Fibroblast of peridontal ligament (primary cell): ENCODE measurements around the gene PER2.

Experiments
- DNase-seq: peaks from one replicate; pipeline ENCODE4 v3.0.0-alpha.2; 2010; ENCODE audit errors: extremely low read depth

PER2 gene

GRCh38 chr2:238308177-238308576, 19.8 kb upstream of the PER2 start:
- no peak for DNase-seq

DNA sequence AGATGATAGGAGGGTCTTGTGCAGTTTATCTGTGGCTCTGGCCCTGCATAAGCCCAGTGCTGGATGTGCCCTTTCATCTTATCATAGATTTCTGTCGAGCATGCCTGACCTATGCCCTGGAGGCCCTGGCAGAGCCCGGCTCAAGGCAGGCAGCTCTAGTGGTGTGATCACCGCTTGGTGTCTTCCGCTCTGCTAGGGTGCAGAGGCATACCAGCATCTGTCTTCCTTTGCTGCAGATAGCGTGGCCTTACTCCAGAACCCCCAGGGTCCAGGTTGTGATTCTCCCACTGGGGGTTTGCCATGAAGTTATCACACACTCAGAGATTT, 18.2 kb upstream of the PER2 start:
- DNase-seq: no peak

DNA sequence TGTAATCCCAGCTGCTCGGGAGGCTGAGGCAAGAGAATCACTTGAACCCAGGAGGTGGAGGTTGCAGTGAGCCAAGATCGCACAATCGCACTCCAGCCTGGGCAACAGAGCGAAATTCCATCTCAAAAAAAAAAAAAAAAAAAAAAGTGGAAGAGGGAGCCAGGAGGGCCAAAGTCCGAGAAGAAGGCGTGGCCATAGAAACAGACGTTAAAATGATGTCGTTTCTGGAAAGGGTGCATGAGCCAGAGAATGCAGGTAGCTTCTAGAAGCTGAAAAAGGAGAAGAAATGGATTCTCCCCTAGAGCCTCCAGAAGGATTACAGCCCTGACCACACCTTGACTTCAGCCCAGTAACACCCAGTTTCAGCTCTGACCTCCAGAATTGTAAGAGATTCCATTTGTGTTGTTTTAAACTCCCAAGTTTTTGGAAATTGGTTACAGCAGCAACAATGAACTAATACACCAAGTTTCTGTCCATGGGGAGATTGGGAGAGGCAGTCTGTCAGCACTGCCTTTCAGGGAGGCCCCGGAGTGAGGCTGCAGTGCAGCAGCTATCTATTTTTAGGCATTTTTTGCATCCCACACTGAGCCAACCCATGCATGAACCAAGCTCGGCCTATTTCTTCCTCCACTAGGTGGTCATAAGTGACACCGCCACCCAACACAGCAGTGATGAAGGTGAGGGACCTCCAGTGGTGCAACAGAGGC, 17.7 kb upstream of the PER2 start:
- no peak for DNase-seq

GRCh38 chr2:238305092-238305862, 16.9 kb upstream of the PER2 start:
- no peak for DNase-seq

DNA sequence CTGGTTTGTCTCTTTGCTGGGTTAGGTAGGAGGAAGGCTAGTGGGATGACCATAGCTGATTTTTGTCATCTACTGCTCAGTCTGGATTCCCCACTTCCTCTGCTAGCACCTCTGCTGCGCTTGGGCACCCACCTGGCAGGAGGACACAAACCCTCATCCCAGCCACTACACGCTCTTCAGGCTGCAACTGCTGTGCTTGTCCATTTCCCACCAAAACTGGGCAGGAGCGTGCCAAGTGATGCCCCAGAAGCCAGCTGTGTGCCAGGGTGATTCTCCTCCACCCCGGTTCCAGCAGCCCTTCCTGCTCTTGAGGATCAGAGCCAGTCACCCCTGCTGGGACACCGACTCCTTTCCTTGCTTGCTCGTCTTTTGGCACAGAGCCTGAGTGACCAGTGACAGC, 15.7 kb upstream of the PER2 start:
- DNase-seq: no peak

- no peak for DNase-seq
Measured at GRCh38 chr2:238302751-238303150, 14.3 kb upstream of the PER2 start.

DNA sequence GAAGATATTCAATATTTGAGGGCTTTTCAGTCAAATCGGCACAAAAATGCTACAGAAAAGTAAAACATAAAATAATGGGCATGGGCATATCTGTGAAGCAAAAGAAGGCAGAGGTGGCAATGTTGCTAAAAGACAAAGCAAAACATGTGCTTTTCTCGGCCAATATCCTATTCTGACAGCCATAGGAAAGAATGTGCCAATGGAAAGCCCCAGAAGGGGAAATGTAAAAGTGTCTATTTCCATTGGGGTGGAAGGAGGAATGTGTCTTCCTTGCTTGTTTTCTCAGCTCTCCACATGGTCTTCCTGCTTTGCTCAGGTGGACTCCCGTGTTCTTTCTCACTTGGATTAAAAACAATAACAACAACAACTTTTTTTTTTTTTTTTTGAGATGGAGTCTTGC, 13.7 kb upstream of the PER2 start:
- DNase-seq: peak; percentile 9

DNA sequence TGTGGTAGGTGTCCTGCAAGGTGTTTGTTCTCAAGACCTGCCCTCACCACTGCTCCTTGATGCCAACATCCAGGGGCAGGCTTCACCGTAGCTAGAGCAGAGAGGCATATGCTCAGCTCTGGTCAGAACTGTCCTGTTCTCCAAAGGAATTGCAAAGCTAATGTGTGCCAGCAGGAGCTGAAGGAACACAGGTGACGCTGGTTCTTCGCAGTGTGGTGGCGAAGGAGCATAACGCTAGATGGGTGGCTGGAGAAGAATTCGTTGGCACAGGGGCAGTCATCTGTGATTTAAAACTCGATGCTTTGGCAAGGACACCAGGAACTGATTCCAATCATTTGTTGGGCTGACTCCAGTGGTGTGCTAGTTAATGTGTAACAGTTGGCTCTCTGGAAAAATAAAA, 11.4 kb upstream of the PER2 start:
- DNase-seq: no peak

GRCh38 chr2:238296638-238297457, 8.4 kb upstream of the PER2 start:
- no peak for DNase-seq

DNA sequence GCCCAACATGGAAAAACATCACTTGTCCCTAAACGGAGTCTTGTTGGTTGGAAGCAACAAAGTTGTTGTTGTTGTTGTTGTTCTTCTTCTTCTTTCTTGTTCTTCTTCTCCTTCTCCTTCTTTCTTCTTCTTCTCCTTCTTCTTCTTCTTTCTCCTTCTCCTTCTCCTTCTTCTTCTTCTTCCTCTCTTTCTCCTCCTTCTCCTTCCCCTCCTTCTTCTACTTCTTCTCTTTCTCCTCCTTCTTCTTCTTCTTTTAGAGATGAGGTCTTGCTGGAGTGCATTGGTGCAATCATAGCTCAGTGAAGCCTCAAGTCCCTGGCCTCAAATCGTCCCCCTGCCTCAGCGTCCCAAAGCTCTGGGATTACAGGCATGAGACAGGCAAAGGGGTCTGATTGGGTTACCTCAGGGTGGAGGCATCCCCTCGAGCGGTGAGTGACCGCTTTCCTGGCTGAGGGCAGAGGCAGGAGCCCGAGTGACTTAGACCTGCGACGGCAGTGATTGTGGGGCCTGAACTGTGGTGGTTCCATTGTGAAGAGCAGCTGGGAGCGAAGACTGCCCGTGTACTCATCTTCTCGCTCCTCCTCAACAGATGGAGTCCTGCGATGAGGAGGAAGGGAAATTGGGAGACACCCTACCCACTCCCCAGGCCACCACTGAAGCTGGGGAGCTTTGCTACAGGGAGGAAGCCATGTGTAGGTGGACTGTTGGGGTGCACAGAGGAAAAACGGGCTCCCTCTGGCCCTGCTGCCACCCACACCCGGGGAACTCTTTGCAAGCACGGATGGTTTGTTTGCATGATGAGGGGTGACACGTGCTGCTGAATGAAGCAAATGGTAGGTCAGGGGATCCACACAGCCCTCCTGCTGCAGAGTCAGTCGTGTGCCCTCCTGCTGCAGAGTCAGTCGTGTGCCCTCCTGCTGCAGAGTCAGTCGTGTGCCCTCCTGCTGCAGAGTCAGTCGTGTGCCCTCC, 7.0 kb upstream of the PER2 start:
- no peak for DNase-seq

DNA sequence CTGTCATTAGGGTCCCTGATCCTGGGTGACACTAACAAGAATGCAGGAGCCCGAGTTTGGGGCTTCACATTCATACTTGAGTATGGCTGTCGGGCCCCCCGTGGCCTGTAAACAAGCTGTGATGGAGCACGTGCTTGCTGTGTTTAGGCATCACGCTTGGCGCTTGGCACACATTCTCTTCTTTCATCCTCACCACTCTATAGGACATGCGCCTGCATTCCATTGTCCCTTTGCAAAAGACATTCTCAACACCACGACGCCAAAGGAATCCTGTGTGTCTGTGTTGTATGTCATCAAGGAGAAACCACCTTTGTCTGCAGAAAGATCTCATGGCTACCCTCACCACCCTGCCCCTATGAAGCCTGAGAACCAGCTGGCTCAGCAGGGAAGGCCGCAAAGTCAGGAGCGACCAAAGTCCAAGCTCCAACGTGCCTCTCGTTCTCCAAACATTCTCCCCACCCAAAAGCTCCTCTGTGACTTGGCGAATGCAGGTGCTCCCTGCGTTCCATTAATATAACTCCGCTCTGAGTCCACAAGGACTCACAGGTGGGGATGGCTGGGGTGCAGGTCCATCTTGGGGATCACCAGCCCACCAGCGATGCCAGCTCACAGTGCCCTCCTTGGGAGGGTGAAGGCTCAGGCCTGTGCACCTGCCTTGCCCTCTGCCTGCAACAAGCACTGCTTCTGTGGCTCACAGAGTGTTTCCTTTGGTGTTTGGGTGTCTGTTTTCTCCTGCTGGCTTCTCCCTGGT, 6.2 kb upstream of the PER2 start:
- no peak for DNase-seq

- DNase-seq: no peak
Measured at GRCh38 chr2:238294046-238294392, 5.6 kb upstream of the PER2 start.

- no peak for DNase-seq
Measured at GRCh38 chr2:238291550-238292281, 3.3 kb upstream of the PER2 start.

- no peak for DNase-seq
Measured at GRCh38 chr2:238290715-238291549, 2.5 kb upstream of the PER2 start.

- no peak for DNase-seq
Measured at GRCh38 chr2:238290091-238290509, 1.7 kb upstream of the PER2 start.

- DNase-seq: no peak
Measured at GRCh38 chr2:238289574-238289973, 1.2 kb upstream of the PER2 start.

DNA sequence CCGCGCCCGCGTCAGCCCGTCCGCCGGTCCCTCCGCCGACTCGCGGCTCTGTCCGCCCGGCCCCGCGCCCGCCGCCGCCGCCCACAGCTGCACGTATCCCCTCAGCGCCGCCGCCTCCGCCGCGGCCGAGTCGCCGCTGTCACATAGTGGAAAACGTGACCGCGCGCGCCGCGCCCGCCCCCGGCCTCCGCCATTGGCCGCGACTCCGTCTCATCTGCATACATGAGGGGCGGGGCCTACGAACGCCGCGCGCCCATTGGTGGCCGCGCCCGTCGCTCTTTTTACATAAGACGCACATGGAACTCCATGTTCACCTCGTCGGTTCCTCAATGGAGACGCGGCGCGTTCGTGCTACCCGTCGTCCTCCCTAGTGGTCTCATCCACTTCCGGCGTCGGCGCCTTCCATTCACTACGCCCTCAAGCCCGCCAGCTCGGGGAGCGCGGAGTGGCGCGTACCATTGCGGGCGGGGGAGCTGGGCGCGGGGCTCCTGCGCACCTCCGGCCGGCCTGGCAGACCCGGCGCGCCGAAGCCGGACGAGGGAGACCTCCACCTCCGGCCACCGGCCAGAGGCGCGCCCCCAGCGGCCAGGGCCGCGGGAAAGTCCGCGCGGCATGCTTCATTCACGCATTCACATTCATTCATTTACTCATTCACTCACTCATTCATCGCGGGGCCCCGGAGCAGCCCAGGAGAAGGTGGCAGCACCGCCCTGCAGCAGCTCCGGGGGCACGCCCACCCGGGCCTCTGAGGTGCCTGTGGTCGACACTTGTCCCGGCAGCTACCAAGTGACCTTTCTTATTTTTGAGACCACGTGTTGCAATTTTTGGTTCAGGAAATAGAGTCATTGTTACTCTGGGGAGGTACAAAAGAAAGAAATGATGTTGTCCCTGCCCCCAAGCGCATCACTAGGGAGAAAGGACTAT, 502 bp upstream of the PER2 start:
- peak; percentile 96 for DNase-seq
